Measurements from ENCODE around the gene C10orf90.

Gene C10orf90

DNA sequence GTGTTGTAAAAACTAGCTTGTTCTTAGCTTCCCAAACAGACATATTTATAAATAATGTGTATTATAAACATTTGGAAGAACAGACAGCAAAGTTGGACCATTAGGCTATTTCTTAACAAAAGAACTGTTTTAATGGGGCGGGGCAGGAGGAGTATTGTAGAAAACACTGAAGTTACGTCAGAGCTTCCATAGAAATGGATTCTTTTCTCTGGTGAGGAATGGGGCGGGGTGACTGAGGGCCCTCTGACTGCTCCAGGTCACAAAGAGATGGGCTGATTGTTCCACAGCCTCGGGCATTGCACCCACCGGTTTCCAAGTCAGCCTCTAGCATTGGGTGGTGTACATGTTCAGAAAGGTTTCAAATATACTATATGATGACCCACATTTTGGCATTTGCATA, 245.5 kb downstream of the C10orf90 start:
- DNase-seq (ENCODE audit: low read depth in 2 of 2): no peak

DNA sequence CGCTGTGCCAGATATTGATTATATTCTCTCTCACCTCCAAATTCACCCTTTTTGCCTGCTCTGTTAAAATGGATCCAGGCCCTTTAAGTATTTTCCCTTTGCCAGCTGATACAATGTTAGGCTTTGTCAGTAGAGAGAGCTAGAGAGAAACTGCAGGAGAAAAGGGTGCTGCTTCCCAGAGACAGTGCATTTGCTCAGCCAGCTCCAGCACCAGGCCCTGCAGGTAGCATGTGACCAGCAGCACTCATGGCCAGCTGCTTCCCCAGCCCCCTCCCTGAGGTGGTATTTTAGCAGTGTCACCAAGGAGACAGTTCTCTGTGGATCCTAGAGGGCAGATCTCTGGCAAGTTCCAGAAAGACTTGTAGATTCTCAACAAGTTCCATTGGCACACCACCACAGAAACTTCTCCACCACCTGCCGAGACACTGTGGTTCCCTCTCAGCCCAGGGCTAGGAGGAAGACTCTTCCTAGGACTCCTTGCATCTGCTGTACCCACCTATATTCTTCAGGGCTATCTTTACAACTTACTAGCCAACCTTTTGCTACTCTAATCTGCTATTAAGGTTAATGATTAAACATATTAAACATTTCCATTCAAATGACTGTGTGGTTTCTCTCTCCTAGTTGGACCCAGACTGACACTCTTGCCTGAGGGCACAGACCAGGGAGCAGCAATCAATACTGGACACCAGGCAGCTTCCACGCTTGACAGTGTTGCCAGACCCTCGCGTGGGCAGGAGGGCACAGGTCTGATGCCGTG, 246.6 kb downstream of the C10orf90 start:
- DNase-seq (ENCODE audit: low read depth in 2 of 2): no peak

GRCh38 chr10:126422567-126422966, 247.9 kb downstream of the C10orf90 start:
- DNase-seq (ENCODE audit: low read depth in 2 of 2): no peak

DNA sequence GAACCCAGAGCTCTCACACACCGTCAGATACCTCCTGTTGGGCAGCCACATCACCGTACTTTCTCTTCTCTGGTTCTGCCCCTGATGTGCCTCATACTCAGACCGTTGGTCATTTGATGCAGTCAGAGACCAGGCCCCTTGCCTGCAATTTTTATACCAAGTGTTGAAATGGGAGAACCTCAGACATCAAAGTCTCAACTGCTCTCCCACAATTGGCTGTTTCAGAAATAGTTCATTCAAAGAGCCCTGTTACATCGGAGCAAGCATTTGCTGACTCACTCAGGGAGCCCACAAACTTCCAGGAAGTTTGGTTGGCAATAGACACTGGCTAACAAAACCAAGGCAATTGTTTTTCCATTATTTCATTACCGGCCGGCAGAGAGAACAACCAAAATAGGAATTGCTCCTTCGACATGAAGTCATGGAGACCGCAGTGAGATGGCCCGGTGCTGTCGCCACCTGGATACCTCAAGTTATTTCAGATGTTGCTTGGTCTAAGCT, 248.7 kb downstream of the C10orf90 start:
- DNase-seq (ENCODE audit: low read depth in 2 of 2): no peak

DNA sequence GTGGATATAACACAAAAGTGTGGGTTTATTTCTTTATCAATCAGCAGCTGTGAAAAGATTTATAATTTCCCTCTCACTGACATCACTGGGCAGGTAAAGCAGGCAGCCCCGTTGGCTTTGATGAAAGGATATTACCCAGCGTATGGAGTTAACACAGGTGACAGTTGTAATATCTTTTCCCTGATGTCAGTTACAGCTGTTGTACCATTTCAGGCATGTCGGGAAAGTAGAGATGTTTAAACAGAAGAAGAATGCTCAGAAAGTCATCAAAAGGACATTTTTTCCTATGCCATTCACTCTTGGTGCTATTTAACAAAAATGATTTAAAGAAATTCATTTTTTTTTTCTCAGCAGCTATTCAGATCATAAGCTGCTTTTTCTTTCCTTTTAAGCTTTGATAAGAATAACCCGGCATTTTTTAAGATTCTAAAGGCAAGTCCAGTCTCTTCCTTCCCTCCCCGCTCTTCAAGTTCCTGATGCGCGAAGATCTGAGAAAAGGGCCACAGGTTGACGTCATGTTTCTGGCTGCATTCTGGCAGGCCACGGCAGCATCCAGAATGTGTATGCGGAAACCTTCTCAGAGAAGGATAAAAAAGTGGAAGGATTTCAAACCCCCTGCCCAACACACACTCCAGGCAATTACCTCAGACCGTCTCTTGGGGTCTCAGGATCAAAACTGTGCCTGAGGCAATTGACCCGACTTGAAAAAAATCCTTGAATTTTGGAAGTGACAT, 249.8 kb downstream of the C10orf90 start:
- DNase-seq (ENCODE audit: low read depth in 2 of 2): no peak

DNA sequence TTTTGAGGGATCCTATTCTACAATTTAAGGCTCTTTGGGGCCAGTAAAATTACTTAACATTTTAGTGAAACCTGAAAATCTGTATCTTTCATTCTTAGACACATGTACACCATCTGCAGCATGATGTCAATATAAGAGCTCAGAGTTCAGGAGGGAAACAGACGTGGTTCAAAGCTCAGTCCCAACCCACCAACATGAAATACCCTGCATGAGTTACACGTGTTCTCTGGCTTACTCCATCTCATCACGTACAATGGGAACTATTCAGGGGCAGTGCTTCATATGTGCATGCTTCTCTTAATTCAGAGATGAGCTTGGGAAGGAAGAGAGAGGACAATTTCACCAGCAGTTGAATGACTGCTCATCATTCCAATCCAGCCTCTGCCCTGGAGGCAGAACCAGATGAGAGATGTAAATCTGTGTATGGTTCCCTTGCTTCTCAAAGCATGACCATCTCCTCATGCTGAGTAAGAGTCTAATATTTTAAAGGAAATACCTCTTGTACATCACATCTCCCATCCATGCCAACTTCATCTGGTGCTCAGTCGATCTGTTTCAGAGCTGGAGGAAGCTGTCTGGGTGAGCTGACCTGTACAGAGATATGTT, 253.2 kb downstream of the C10orf90 start:
- no peak for DNase-seq (ENCODE audit: low read depth in 2 of 2)

- DNase-seq (ENCODE audit: low read depth in 2 of 2): no peak
Measured at GRCh38 chr10:126409821-126410220, 260.7 kb downstream of the C10orf90 start.

- no peak for DNase-seq (ENCODE audit: low read depth in 2 of 2)
Measured at GRCh38 chr10:126408953-126409641, 261.4 kb downstream of the C10orf90 start.

- no peak for DNase-seq (ENCODE audit: low read depth in 2 of 2)
Measured at GRCh38 chr10:126407831-126408230, 262.7 kb downstream of the C10orf90 start.

DNA sequence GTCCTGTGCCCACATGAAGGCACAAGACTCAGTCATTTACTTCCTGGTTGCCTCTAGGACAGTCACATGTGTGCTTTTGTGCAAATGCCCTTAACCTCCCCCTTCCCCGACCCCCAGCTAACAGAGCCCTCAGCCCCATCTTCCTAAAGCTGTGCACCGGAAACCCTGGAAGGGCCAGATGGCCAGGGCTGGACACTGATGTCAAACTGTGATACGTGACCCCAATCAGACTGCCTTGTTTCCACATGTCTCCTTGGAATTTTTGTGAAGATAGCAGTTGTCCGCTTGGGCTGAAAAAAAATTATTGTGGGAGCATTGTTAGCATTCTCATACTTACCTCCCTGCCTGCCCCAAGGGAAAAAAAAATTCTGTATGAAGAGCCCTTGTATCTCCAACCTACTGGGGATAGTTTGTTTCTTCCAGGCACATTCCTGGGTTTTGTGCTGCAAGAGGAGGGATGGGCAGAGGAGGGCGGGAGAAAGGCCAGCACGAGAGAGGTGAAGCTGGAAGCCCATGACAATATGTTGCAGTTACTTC, 265.2 kb downstream of the C10orf90 start:
- no peak for DNase-seq (ENCODE audit: low read depth in 2 of 2)

DNA sequence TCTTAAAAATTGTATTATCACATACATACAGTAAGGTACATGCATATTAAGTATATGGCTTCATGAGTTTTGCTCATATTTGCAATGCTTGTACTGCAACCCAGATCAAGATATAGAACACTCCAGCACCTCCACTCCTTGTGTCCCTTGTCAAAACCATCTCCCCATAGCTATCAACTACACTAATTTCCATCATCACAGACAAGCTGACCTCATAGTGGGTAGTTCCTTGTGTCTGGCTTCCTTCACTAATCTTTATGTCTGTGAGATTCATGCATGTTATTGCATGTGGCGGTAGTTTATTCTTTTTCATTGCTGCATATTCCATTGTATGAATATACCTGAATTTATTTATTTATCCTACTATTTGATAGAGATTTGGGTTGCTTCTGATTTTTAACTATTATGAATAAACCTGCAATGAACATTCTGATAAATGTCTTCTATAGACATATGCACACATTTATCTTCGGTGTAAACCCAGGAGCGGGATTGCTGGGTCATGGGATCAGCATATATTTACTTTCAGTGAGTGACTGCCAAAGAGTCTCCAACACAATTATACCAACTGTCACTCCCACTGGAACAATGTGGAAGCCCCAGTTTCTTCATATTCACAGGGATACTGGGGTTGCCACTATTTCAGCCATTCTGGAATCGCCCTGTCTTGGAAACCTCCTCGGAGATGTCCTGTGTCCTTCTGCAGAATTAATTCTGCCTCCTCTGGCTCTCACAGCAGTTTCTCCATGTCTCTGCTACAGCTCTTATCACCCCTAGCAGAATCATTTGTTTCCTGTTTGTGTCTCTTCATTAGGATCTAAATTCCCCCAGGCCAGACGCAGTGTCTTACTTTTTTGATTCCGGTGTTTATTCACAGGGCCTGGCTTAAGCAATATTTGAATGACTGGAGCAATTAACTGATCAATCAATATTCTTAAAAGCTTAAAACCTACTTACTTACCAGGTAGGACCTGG, 267.5 kb downstream of the C10orf90 start:
- DNase-seq (ENCODE audit: low read depth in 2 of 2): no peak

DNA sequence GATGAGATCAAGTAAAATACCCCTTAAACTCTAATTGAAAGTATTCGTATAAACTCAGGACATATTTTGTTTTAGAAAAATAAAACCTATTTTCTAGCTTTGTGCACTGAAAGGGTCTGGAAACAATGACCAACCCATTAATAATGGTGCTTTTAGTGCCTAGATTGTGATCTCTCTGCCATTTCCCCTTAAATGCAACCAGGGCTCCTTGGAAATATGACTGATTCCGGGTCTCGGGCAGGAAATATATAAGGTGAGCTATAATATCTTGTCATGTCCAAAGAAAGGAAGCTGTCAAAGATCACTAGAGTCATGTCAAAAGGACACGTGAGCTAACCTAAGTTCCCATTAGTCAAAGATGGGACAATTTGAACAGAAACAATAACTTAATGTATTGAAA, 269.9 kb downstream of the C10orf90 start:
- DNase-seq (ENCODE audit: low read depth in 2 of 2): no peak

- DNase-seq (ENCODE audit: low read depth in 2 of 2): no peak
Measured at GRCh38 chr10:126398924-126399323, 271.6 kb downstream of the C10orf90 start.

- DNase-seq (ENCODE audit: low read depth in 2 of 2): no peak
Measured at GRCh38 chr10:126398383-126398743, 272.1 kb downstream of the C10orf90 start.

DNA sequence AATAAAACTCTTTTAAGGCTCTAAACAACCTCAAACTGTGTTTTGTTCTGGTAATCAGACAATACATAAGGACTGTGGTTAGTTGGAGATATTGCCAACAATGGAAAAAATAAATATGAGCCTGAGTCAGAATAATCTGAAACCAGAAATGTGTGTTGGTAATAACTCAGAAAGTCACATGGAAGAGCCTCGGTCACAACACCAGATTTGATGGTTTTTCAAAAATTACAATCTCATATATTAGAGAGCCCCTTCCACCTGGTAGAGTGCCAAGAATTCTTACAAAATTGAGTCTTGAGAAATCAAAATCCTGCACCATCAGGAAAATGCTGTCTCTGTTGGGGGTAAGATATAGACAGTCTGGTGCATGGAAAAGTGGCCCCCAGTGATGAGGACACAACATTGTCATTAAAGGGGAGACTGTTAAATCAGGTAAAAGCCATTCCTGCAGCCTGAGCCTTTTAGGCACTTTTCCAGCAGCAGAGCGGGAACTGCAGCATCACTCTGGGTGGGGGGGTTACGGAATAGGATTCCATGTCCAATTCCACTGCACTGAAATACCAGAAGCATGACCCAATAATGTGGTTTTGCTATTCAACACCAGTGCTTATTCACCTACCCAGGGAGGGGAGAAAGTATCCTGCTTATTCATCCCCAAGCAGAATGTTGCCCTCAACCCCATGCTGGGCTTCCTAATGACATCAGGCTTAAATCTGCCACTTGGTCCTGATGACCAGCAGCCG, 272.7 kb downstream of the C10orf90 start:
- DNase-seq (ENCODE audit: low read depth in 2 of 2): no peak

DNA sequence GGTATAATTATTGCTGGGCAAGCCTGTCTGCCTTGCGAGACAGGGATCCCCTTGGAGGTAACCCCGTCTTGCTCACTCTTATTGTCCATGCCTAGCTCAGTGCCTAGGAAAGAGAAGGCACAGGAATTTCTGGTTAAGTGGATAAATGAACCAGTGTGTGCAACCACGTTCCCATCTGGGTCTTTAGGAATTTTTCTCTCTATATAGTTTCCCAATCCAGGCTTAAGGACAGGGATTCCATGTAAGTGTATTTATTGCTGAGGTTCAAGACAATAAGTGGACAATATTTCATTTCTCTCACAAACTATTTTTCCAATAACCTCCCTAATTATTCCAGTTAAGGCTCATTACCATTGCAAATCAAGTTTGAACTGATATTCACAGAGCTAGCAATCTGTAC, 273.3 kb downstream of the C10orf90 start:
- DNase-seq (ENCODE audit: low read depth in 2 of 2): no peak

GRCh38 chr10:126394948-126395347, 275.5 kb downstream of the C10orf90 start:
- DNase-seq (ENCODE audit: low read depth in 2 of 2): no peak

GRCh38 chr10:126393076-126393475, 277.4 kb downstream of the C10orf90 start:
- DNase-seq (ENCODE audit: low read depth in 2 of 2): no peak

- DNase-seq (ENCODE audit: low read depth in 2 of 2): no peak
Measured at GRCh38 chr10:126392469-126392868, 278.0 kb downstream of the C10orf90 start.

- no peak for DNase-seq (ENCODE audit: low read depth in 2 of 2)
Measured at GRCh38 chr10:126392068-126392467, 278.4 kb downstream of the C10orf90 start.

All from stimulated activated CD8-positive, alpha-beta memory T cell treated with anti-CD3 and anti-CD28 coated beads, Interleukin-2, amount 100 ng/mL, for 48 hours (primary cell).